Limb (tissue), 2 donors: ENCODE measurements around the gene SPTBN1.

ENCODE experiments used
- DNase-seq, 2 donors: peaks; one replicate each; pipeline ENCODE4 v3.0.0-alpha.2; 2016; ENCODE audit errors: extremely low spot score in 2 of 2

The SPTBN1 gene

GRCh38 chr2:54651291-54651690 is 195.2 kb downstream of the SPTBN1 start:
- DNase-seq, result no peak

GRCh38 chr2:54652540-54652939 is 196.4 kb downstream of the SPTBN1 start:
- no peak for DNase-seq

- no peak for DNase-seq
These were observed 197.6 kb downstream of the SPTBN1 start for GRCh38 chr2:54653572-54654204.

- no peak for DNase-seq
These were observed 199.1 kb downstream of the SPTBN1 start for GRCh38 chr2:54655046-54655809.

- DNase-seq, result no peak
These were observed 200.7 kb downstream of the SPTBN1 start for GRCh38 chr2:54656863-54657262.

- DNase-seq, result no peak
These were observed 201.5 kb downstream of the SPTBN1 start for GRCh38 chr2:54657664-54658083.

GRCh38 chr2:54658564-54659071 is 202.5 kb downstream of the SPTBN1 start:
- no peak for DNase-seq

- no peak for DNase-seq
These were observed 203.4 kb downstream of the SPTBN1 start for GRCh38 chr2:54659527-54659926.

- DNase-seq, result no peak
These were observed 204.6 kb downstream of the SPTBN1 start for GRCh38 chr2:54660752-54661151.

- DNase-seq, result no peak
These were observed 207.4 kb downstream of the SPTBN1 start for GRCh38 chr2:54663424-54664030.

GRCh38 chr2:54664238-54664786 is 208.2 kb downstream of the SPTBN1 start:
- no peak for DNase-seq

GRCh38 chr2:54665436-54665856 is 209.3 kb downstream of the SPTBN1 start:
- DNase-seq, result peak in 1 of 2 donors; percentile 42

- peak in 1 of 2 donors; percentile 40 for DNase-seq
These were observed 210.1 kb downstream of the SPTBN1 start for GRCh38 chr2:54666131-54666633.

- DNase-seq, result peak in 1 of 2 donors; percentile 34
These were observed 210.6 kb downstream of the SPTBN1 start for GRCh38 chr2:54666634-54667265.

GRCh38 chr2:54667266-54667639 is 211.1 kb downstream of the SPTBN1 start:
- DNase-seq, result no peak

- DNase-seq, result no peak
These were observed 211.9 kb downstream of the SPTBN1 start for GRCh38 chr2:54667726-54668650.

- DNase-seq, result no peak
These were observed 212.6 kb downstream of the SPTBN1 start for GRCh38 chr2:54668711-54669110.

- no peak for DNase-seq
These were observed 213.8 kb downstream of the SPTBN1 start for GRCh38 chr2:54669677-54670484.

GRCh38 chr2:54670485-54671009 is 214.4 kb downstream of the SPTBN1 start:
- DNase-seq, result no peak
